HEK293 (cell line): ENCODE measurements around the gene VHLL.

Source experiments
- CTCF ChIA-PET: fragments of 350-600 bp; formaldehyde crosslinking; extraction: SDS; loops from one replicate; lab custom pipeline; 2021; ENCODE audit warnings: antibody characterized with exemption; lab: Yijun Ruan, JAX
- POLR2A ChIA-PET: fragments of 300-600 bp; formaldehyde crosslinking; extraction: SDS; loops from one replicate; lab custom pipeline; 2020; ENCODE audit warnings: antibody characterized with exemption, inconsistent platforms; lab: Yijun Ruan, JAX
- H3K27ac ChIP-seq: fragments of 200-500 bp; sonication (Bioruptor generic); 2 replicates; pipeline ENCODE4 v1.5.1; 2014; ENCODE audit warnings: low read depth, low read length, control low read depth, inconsistent platforms; ENCODE audit errors: extremely low read depth
- H3K36me3 ChIP-seq, 2 experiments: fragments of 200-500 bp in 1 of 2; sonication (Bioruptor generic) in 1 of 2; 1 replicate in 1 of 2; 2 replicates in 1 of 2; pipeline ENCODE4 v1.5.1; 2014 to 2017; ENCODE audit warnings: inconsistent platforms in 2 of 2, low read length in 2 of 2; ENCODE audit not compliant: control insufficient read depth in 2 of 2, insufficient read depth in 1 of 2
- H3K4me1 ChIP-seq: fragments of 200-500 bp; sonication (Bioruptor generic); 2 replicates; pipeline ENCODE4 v1.5.1; 2014; ENCODE audit warnings: mild to moderate bottlenecking, low read length, inconsistent platforms; ENCODE audit not compliant: control insufficient read depth, insufficient read depth
- H3K4me3 ChIP-seq: 2 replicates; pipeline ENCODE4 v1.5.1; 2011; ENCODE audit warnings: low read depth, mild to moderate bottlenecking, control low read depth, low read length, moderate library complexity
- H3K9me3 ChIP-seq: fragments of 200-500 bp; sonication (Bioruptor generic); 2 replicates; pipeline ENCODE4 v1.5.1; 2014; ENCODE audit warnings: low read depth, low read length, inconsistent platforms; ENCODE audit not compliant: control insufficient read depth, insufficient read depth
- BCL11A ChIP-seq: fragments of 450-650 bp; formaldehyde crosslinking; IDR thresholded peaks from 2 replicates; pipeline ENCODE4 v1.5.1; 2016; ENCODE audit warnings: low read depth, missing biosample characterization, missing genetic modification characterization
- BCL11B ChIP-seq: fragments of 450-650 bp; formaldehyde crosslinking; IDR thresholded peaks from 2 replicates; pipeline ENCODE4 v1.5.1; 2016; ENCODE audit warnings: low read depth, missing biosample characterization, missing genetic modification characterization
- GLIS1 ChIP-seq: fragments of 450-650 bp; formaldehyde crosslinking; IDR thresholded peaks from 2 replicates; pipeline ENCODE4 v1.5.1; 2016; ENCODE audit warnings: missing biosample characterization, missing genetic modification characterization
- KLF7 ChIP-seq: fragments of 450-650 bp; formaldehyde crosslinking; IDR thresholded peaks from 2 replicates; pipeline ENCODE4 v1.5.1; 2016; ENCODE audit warnings: missing biosample characterization, missing genetic modification characterization, borderline replicate concordance
- MZF1 ChIP-seq: fragments of 450-650 bp; formaldehyde crosslinking; IDR thresholded peaks from 2 replicates; pipeline ENCODE4 v1.5.1; 2017; ENCODE audit warnings: missing biosample characterization, missing genetic modification characterization, borderline replicate concordance
- SCRT1 ChIP-seq: fragments of 450-650 bp; formaldehyde crosslinking; IDR thresholded peaks from 2 replicates; pipeline ENCODE4 v1.5.1; 2016; ENCODE audit warnings: missing biosample characterization, missing genetic modification characterization, borderline replicate concordance
- WT1 ChIP-seq: fragments of 450-650 bp; formaldehyde crosslinking; IDR thresholded peaks from 2 replicates; pipeline ENCODE4 v1.5.1; 2016; ENCODE audit warnings: missing biosample characterization, missing genetic modification characterization
- ZBTB17 ChIP-seq: fragments of 450-650 bp; formaldehyde crosslinking; IDR thresholded peaks from 2 replicates; pipeline ENCODE4 v1.5.1; 2016; ENCODE audit warnings: missing biosample characterization, missing genetic modification characterization
- ZBTB21 ChIP-seq: fragments of 450-650 bp; formaldehyde crosslinking; IDR thresholded peaks from 2 replicates; pipeline ENCODE4 v1.5.1; 2017; ENCODE audit warnings: missing biosample characterization, missing genetic modification characterization
- ZBTB8A ChIP-seq: fragments of 450-650 bp; formaldehyde crosslinking; IDR thresholded peaks from 2 replicates; pipeline ENCODE4 v1.5.1; 2016; ENCODE audit warnings: missing biosample characterization, missing genetic modification characterization
- ZEB2 ChIP-seq: fragments of 450-650 bp; formaldehyde crosslinking; IDR thresholded peaks from 2 replicates; pipeline ENCODE4 v1.5.1; 2016; ENCODE audit warnings: missing biosample characterization, missing genetic modification characterization
- ZNF155 ChIP-seq: fragments of 450-650 bp; formaldehyde crosslinking; IDR thresholded peaks from 2 replicates; pipeline ENCODE4 v1.5.1; 2016; ENCODE audit warnings: missing biosample characterization, missing genetic modification characterization
- ZNF16 ChIP-seq: fragments of 450-650 bp; formaldehyde crosslinking; IDR thresholded peaks from 2 replicates; pipeline ENCODE4 v1.5.1; 2016; ENCODE audit warnings: low read depth, missing biosample characterization, missing genetic modification characterization
- ZNF202 ChIP-seq: fragments of 450-650 bp; formaldehyde crosslinking; IDR thresholded peaks from 2 replicates; pipeline ENCODE4 v1.5.1; 2016; ENCODE audit warnings: missing biosample characterization, missing genetic modification characterization, borderline replicate concordance
- ZNF239 ChIP-seq: fragments of 450-650 bp; formaldehyde crosslinking; IDR thresholded peaks from 2 replicates; pipeline ENCODE4 v1.5.1; 2016; ENCODE audit warnings: missing biosample characterization, missing genetic modification characterization
- ZNF426 ChIP-seq: fragments of 450-650 bp; formaldehyde crosslinking; IDR thresholded peaks from 2 replicates; pipeline ENCODE4 v1.5.1; 2017; ENCODE audit warnings: missing biosample characterization, missing genetic modification characterization, mild to moderate bottlenecking, inconsistent platforms, moderate library complexity
- ZNF521 ChIP-seq: fragments of 450-650 bp; formaldehyde crosslinking; IDR thresholded peaks from 2 replicates; pipeline ENCODE4 v1.5.1; 2017; ENCODE audit warnings: missing biosample characterization, mild to moderate bottlenecking, missing genetic modification characterization
- ZNF548 ChIP-seq: fragments of 450-650 bp; formaldehyde crosslinking; IDR thresholded peaks from 2 replicates; pipeline ENCODE4 v1.5.1; 2016; ENCODE audit warnings: missing biosample characterization, missing genetic modification characterization
- ZNF561 ChIP-seq: fragments of 450-650 bp; IDR thresholded peaks from 2 replicates; pipeline ENCODE4 v1.5.1; 2018; ENCODE audit warnings: missing biosample characterization, missing genetic modification characterization, borderline replicate concordance
- ZNF610 ChIP-seq: fragments of 450-650 bp; formaldehyde crosslinking; IDR thresholded peaks from 2 replicates; pipeline ENCODE4 v1.5.1; 2016; ENCODE audit warnings: missing biosample characterization, missing genetic modification characterization, borderline replicate concordance
- ZNF747 ChIP-seq: fragments of 450-650 bp; formaldehyde crosslinking; IDR thresholded peaks from 2 replicates; pipeline ENCODE4 v1.5.1; 2016; ENCODE audit warnings: missing biosample characterization, missing genetic modification characterization
- ZNF76 ChIP-seq: fragments of 450-650 bp; formaldehyde crosslinking; IDR thresholded peaks from 2 replicates; pipeline ENCODE4; 2016; ENCODE audit warnings: low read depth, missing biosample characterization, missing genetic modification characterization, borderline replicate concordance
- ZNF776 ChIP-seq: fragments of 450-650 bp; formaldehyde crosslinking; IDR thresholded peaks from 2 replicates; pipeline ENCODE4 v1.5.0; 2017; ENCODE audit warnings: missing biosample characterization, missing genetic modification characterization, borderline replicate concordance
- ZNF830 ChIP-seq: fragments of 450-650 bp; IDR thresholded peaks from 2 replicates; pipeline ENCODE4 v1.5.0; 2018; ENCODE audit warnings: missing biosample characterization, missing genetic modification characterization, low read depth, mild to moderate bottlenecking, moderate library complexity
- ZSCAN16 ChIP-seq: fragments of 450-650 bp; formaldehyde crosslinking; IDR thresholded peaks from 2 replicates; pipeline ENCODE4 v1.5.1; 2016; ENCODE audit warnings: missing biosample characterization, missing genetic modification characterization
- TF ChIP-seq, protein P1 (sequence below): fragments of 450-650 bp; formaldehyde crosslinking; IDR thresholded peaks from 2 replicates; pipeline ENCODE4 v1.5.1; 2017; ENCODE audit warnings: missing biosample characterization, missing genetic modification characterization
- TF ChIP-seq, protein P2 (sequence below): fragments of 450-650 bp; formaldehyde crosslinking; IDR thresholded peaks from 2 replicates; pipeline ENCODE4 v1.5.1; 2016; ENCODE audit warnings: missing biosample characterization, missing genetic modification characterization
- TF ChIP-seq, protein P3 (sequence below): fragments of 450-650 bp; formaldehyde crosslinking; optimal IDR thresholded peaks from 2 replicates; pipeline ENCODE3; 2016; ENCODE audit warnings: missing biosample characterization, mild to moderate bottlenecking, missing genetic modification characterization
- TF ChIP-seq, protein P4 (sequence below): fragments of 450-650 bp; formaldehyde crosslinking; IDR thresholded peaks from 2 replicates; pipeline ENCODE4 v1.5.1; 2016; ENCODE audit warnings: missing biosample characterization, missing genetic modification characterization
- TF ChIP-seq, protein P5 (sequence below): fragments of 450-650 bp; formaldehyde crosslinking; IDR thresholded peaks from 2 replicates; pipeline ENCODE4 v1.5.1; 2016; ENCODE audit warnings: missing biosample characterization, missing genetic modification characterization

The VHLL gene

DNA sequence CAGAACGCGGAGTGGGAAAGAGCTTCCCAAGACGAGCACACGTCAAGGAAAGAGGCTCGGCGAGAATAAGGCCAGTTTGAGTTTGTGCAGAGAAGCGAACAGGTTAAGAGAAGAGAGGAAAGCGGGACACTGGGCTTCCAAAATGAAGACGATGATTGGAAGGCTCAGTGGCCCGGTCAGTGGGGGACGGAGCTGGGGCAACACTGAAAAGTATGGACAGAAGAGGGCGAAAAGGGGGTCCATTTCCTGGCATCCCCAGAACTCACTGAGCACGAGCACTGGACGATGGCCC is 38.7 kb upstream of the VHLL start:
- CTCF ChIA-PET, result interaction anchor here (0.7 to 2.1 kb wide), 5 partner anchors 19 to 403 kb away, joined by 3 to 14 read pairs (median 4); no protein-coding TSS in a partner anchor
- Histone ChIP-seq H3K9me3 (no peaks in the 10 kb centered on the region), H3K4me1 (peaks cover 5% of the 10 kb centered on the region; the same call in 1 of the 2 replicates), H3K36me3 (peaks cover 27 to 39% of the 10 kb centered on the region in 2 experiments), H3K27ac (peak overlapping the region; percentile 65), H3K4me3 (peak overlapping the region; percentile 71)
- POLR2A ChIA-PET, result interaction anchor here (0.8 to 1.4 kb wide), 9 partner anchors 9 to 84 kb away, joined by 3 to 9 read pairs (median 3); partner anchors contain the start of genes SMG5 and TMEM79
- TF ChIP-seq ZBTB8A (tag by site-specific recombination) (peak; percentile 41), SCRT1 (tag by site-specific recombination) (no peak), ZSCAN16 (tag by site-specific recombination) (no peak), ZBTB21 (tag by site-specific recombination) (peak; percentile 49; the same call in 1 of the 2 replicates), ZNF830 (tag by site-specific recombination) (no peak), BCL11A (no peak), ZNF610 (tag by site-specific recombination) (no peak), ZNF155 (tag by site-specific recombination) (no peak), ZBTB17 (tag by site-specific recombination) (0 out of 2 replicates have a peak, but pooled peaks have one; percentile 2), WT1 (peak; percentile 7; the same call in 1 of the 2 replicates), ZNF776 (tag by site-specific recombination) (no peak), BCL11B (tag by site-specific recombination) (no peak), ZNF239 (tag by site-specific recombination) (no peak), GLIS1 (no peak), MZF1 (peak; percentile 27; the same call in 1 of the 2 replicates), KLF7 (tag by site-specific recombination) (peak; percentile 62; the same call in 1 of the 2 replicates), ZNF521 (no peak), ZEB2 (no peak; the same call in 1 of the 2 replicates), ZNF548 (tag by site-specific recombination) (no peak), ZNF202 (no peak), ZNF747 (tag by site-specific recombination) (no peak), ZNF76 (tag by site-specific recombination) (no peak), ZNF426 (tag by site-specific recombination) (no peak), ZNF561 (tag by site-specific recombination) (no peak), ZNF16 (tag by site-specific recombination) (no peak)
- TF ChIP-seq, protein P1, sequence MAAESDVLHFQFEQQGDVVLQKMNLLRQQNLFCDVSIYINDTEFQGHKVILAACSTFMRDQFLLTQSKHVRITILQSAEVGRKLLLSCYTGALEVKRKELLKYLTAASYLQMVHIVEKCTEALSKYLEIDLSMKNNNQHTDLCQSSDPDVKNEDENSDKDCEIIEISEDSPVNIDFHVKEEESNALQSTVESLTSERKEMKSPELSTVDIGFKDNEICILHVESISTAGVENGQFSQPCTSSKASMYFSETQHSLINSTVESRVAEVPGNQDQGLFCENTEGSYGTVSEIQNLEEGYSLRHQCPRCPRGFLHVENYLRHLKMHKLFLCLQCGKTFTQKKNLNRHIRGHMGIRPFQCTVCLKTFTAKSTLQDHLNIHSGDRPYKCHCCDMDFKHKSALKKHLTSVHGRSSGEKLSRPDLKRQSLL (tag by site-specific recombination), result no peak; the same call in 1 of the 2 replicates
- TF ChIP-seq, protein P2, sequence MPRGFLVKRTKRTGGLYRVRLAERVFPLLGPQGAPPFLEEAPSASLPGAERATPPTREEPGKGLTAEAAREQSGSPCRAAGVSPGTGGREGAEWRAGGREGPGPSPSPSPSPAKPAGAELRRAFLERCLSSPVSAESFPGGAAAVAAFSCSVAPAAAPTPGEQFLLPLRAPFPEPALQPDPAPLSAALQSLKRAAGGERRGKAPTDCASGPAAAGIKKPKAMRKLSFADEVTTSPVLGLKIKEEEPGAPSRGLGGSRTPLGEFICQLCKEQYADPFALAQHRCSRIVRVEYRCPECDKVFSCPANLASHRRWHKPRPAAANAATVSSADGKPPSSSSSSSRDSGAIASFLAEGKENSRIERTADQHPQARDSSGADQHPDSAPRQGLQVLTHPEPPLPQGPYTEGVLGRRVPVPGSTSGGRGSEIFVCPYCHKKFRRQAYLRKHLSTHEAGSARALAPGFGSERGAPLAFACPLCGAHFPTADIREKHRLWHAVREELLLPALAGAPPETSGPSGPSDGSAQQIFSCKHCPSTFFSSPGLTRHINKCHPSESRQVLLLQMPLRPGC (tag by site-specific recombination), result no peak
- TF ChIP-seq, protein P3, sequence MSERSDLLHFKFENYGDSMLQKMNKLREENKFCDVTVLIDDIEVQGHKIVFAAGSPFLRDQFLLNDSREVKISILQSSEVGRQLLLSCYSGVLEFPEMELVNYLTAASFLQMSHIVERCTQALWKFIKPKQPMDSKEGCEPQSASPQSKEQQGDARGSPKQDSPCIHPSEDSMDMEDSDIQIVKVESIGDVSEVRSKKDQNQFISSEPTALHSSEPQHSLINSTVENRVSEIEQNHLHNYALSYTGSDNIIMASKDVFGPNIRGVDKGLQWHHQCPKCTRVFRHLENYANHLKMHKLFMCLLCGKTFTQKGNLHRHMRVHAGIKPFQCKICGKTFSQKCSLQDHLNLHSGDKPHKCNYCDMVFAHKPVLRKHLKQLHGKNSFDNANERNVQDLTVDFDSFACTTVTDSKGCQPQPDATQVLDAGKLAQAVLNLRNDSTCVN, result no peak
- TF ChIP-seq, protein P4, sequence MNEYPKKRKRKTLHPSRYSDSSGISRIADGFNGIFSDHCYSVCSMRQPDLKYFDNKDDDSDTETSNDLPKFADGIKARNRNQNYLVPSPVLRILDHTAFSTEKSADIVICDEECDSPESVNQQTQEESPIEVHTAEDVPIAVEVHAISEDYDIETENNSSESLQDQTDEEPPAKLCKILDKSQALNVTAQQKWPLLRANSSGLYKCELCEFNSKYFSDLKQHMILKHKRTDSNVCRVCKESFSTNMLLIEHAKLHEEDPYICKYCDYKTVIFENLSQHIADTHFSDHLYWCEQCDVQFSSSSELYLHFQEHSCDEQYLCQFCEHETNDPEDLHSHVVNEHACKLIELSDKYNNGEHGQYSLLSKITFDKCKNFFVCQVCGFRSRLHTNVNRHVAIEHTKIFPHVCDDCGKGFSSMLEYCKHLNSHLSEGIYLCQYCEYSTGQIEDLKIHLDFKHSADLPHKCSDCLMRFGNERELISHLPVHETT, result 0 out of 2 replicates have a peak, but pooled peaks have one; percentile 36
- TF ChIP-seq, protein P5, sequence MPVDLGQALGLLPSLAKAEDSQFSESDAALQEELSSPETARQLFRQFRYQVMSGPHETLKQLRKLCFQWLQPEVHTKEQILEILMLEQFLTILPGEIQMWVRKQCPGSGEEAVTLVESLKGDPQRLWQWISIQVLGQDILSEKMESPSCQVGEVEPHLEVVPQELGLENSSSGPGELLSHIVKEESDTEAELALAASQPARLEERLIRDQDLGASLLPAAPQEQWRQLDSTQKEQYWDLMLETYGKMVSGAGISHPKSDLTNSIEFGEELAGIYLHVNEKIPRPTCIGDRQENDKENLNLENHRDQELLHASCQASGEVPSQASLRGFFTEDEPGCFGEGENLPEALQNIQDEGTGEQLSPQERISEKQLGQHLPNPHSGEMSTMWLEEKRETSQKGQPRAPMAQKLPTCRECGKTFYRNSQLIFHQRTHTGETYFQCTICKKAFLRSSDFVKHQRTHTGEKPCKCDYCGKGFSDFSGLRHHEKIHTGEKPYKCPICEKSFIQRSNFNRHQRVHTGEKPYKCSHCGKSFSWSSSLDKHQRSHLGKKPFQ, result no peak
